Mesendoderm (in vitro differentiated cells): ENCODE results near the gene DDX28. TPM values are rescaled to one million over a fixed set of nuclear protein-coding genes. Genes with fewer than 3 reads are reported as not detected.
"Not testable (repeated sequence)": the region's sequence is repeated elsewhere in the genome, so short reads cannot be mapped to it uniquely, and the experiment has no call there.

Experiments used
- DNase-seq: peaks from one replicate; pipeline ENCODE4 v3.0.0; 2013
- H2AK5ac ChIP-seq: 2 replicates; pipeline ENCODE4 v1.6.1; 2013; ENCODE audit warnings: low read length, inconsistent platforms
- H2BK120ac ChIP-seq: 2 replicates; pipeline ENCODE4 v1.6.1; 2013; ENCODE audit warnings: low read depth, mild to moderate bottlenecking, low read length, moderate library complexity, mixed read lengths
- H2BK15ac ChIP-seq: replicated peaks from 2 replicates; pipeline ENCODE4 v1.6.1; 2013; ENCODE audit warnings: low read depth, mild to moderate bottlenecking, moderate library complexity
- H2BK5ac ChIP-seq: 2 replicates; pipeline ENCODE4 v1.6.1; 2013; ENCODE audit warnings: low read length, inconsistent platforms
- H3K18ac ChIP-seq: 2 replicates; pipeline ENCODE4 v1.6.1; 2013; ENCODE audit warnings: mild to moderate bottlenecking, low read length, mixed read lengths
- H3K23ac ChIP-seq: one replicate; pipeline ENCODE4 v1.6.1; 2013; ENCODE audit warnings: low read length
- H3K27ac ChIP-seq: 2 replicates; pipeline ENCODE4 v1.5.1; 2013; ENCODE audit warnings: low read depth, mild to moderate bottlenecking, inconsistent platforms, low read length, moderate library complexity
- H3K27me3 ChIP-seq: 2 replicates; pipeline ENCODE4 v1.6.1; 2013; ENCODE audit warnings: low read length, control low read depth, mild to moderate bottlenecking, inconsistent platforms; ENCODE audit not compliant: insufficient read depth, poor library complexity
- H3K36me3 ChIP-seq: 2 replicates; pipeline ENCODE4 v1.6.1; 2013; ENCODE audit warnings: low read length, inconsistent platforms; ENCODE audit not compliant: control insufficient read depth, insufficient read depth
- H3K4ac ChIP-seq: one replicate; pipeline ENCODE4 v1.6.1; 2013; ENCODE audit warnings: low read depth, mild to moderate bottlenecking, low read length, moderate library complexity
- H3K4me1 ChIP-seq: 2 replicates; pipeline ENCODE4 v1.6.1; 2013; ENCODE audit warnings: low read depth, low read length, inconsistent platforms; ENCODE audit not compliant: control insufficient read depth
- H3K4me2 ChIP-seq: 2 replicates; pipeline ENCODE4 v1.6.1; 2013; ENCODE audit warnings: low read length
- H3K4me3 ChIP-seq: 2 replicates; pipeline ENCODE4 v1.5.1; 2013; ENCODE audit warnings: mild to moderate bottlenecking, low read length
- H3K56ac ChIP-seq: one replicate; pipeline ENCODE4 v1.6.1; 2013; ENCODE audit warnings: low read length
- H3K79me1 ChIP-seq: 2 replicates; pipeline ENCODE4 v1.6.1; 2013; ENCODE audit warnings: low read length, inconsistent platforms
- H3K79me2 ChIP-seq: 2 replicates; pipeline ENCODE4 v1.6.1; 2013; ENCODE audit warnings: mild to moderate bottlenecking, low read length; ENCODE audit not compliant: control insufficient read depth, insufficient read depth
- H3K9ac ChIP-seq: 2 replicates; pipeline ENCODE4 v1.6.1; 2013; ENCODE audit warnings: low read length, inconsistent platforms
- H4K5ac ChIP-seq: one replicate; pipeline ENCODE4 v1.6.1; 2013; ENCODE audit warnings: low read length
- H4K8ac ChIP-seq: one replicate; pipeline ENCODE4 v1.6.1; 2013; ENCODE audit warnings: low read depth, mild to moderate bottlenecking, control low read depth, low read length, moderate library complexity
- WGBS: extraction: QIAGEN DNeasy Blood & Tissue Kit; methylation state at CpG from one replicate; pipeline ENCODE4 v1.1.7; 2013; ENCODE audit warnings: low lambda C conversion rate, missing lambda C conversion rate; ENCODE audit not compliant: insufficient coverage; ENCODE audit errors: extremely low coverage; 5-methylcytosine and 5-hydroxymethylcytosine counted together
- small RNA-seq: library from polyadenylated mRNA; stranded (forward); fragments of <200 nt; extraction: miRNeasy Mini kit (QIAGEN cat#:217004); gene quantifications from one replicate; pipeline ENCODE3, GENCODE V24; 2013; ENCODE audit not compliant: insufficient read depth

DDX28 gene

DNA sequence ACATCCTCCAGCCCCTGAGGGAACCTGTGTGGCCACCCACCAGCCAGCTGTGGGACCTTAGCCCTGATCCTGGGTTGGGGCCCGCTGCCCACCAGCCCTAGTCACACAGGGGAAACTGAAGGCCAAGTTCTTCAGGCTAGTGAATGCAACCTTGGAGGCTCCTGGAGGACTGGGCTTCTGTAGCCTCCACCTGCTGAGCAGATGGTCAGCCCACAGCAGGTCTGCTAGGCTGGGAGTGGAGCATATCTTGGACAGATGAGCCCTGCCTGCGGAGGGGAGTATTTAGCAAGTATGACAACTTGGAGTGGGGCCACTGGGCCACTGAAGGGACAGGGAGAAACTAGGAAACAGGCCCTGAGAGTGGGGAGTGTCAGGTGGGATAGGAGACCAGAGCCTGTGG lies 46.8 kb downstream of the DDX28 start:
- no peak overlapping the region for H3K23ac ChIP-seq
- no peak overlapping the region for H3K27ac ChIP-seq
- no peak overlapping the region for H4K5ac ChIP-seq
- H2BK120ac ChIP-seq, result no peak overlapping the region
- H3K56ac ChIP-seq, result no peak overlapping the region
- no peak overlapping the region for H4K8ac ChIP-seq
- H3K9ac ChIP-seq, result no peak overlapping the region
- no peak overlapping the region for H3K4me2 ChIP-seq
- H3K4me3 ChIP-seq, result no peak overlapping the region
- no peaks in the 10 kb centered on the region for H3K4me1 ChIP-seq
- no CpG with 5 or more reads among the region's 2 CpGs for WGBS
- H2AK5ac ChIP-seq, result no peak overlapping the region
- no peaks in the 10 kb centered on the region for H3K36me3 ChIP-seq
- no peaks in the 10 kb centered on the region for H3K79me1 ChIP-seq
- no peaks in the 10 kb centered on the region for H3K27me3 ChIP-seq
- no peak overlapping the region for H2BK5ac ChIP-seq
- no peaks in the 10 kb centered on the region for H3K79me2 ChIP-seq
- H3K18ac ChIP-seq, result no peak overlapping the region
- no peak for DNase-seq
- H2BK15ac ChIP-seq, result no peak overlapping the region
- H3K4ac ChIP-seq, result no peak overlapping the region

DNA sequence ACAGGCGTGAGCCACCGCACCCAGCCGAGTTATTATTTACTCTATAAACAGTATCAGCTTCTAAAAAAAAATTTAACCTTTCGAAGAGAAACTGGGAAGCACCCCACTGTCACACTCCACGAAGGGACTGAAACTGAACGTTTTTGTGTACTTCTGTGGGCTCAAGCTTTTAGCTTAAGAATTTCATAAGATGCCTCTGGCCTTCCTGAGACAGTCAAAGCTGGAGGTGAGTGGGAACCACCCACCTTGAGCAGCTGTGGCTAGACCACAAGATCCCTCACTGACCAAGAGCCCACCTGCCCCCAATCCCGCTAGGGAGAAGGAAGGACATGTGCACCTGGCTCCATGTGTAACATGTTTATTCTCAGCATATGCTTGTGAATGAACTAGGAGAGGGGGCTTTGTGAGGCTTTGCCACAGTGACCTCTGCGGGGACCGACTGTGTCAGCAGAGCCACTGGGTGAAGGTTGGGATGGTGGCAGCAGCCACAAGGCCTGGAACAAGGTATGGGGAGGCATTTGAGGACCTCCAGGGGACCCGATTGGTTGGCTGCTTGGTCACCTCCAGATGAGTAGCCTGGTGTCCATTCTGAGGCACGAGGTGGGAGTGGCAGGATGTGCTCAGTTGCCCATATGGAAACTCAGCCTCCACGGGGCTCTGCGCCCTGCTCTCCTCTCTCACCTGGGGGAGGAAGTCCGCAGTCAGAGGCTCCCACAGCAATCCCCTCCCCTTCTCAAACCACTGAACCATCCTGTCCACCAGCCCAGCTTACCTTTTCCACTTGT lies 47.5 kb downstream of the DDX28 start:
- Histone ChIP-seq H2BK15ac (no peak overlapping the region), H3K56ac (no peak overlapping the region), H2BK120ac (no peak overlapping the region), H4K5ac (no peak overlapping the region), H3K4ac (no peak overlapping the region), H2BK5ac (no peak overlapping the region), H3K23ac (no peak overlapping the region), H3K79me2 (no peaks in the 10 kb centered on the region), H3K4me3 (no peak overlapping the region), H3K9ac (no peak overlapping the region), H3K27me3 (no peaks in the 10 kb centered on the region), H2AK5ac (no peak overlapping the region), H3K18ac (no peak overlapping the region), H3K36me3 (no peaks in the 10 kb centered on the region), H3K4me2 (no peak overlapping the region), H4K8ac (no peak overlapping the region), H3K4me1 (no peaks in the 10 kb centered on the region), H3K27ac (no peak overlapping the region), H3K79me1 (no peaks in the 10 kb centered on the region)
- no peak for DNase-seq
- no CpG with 5 or more reads among the region's 14 CpGs for WGBS

DNA sequence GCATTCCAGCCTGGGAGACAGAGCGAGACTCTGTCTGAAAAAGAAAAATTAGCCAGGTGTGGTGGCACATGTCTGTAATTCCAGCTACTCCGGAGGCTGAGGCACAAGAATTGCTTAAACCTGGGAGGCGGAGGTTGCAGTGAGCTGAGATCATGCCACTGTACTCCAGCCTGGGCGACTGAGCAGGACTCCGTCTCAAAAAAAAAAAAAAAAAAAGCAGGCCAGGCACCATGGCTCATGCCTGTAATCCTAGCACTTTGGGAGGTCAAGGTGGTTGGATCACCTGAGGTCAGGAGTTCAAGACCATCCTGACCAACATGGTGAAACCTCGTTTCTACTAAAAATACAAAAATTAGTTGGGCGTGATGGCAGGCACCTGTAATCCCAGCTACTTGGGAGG lies 50.7 kb downstream of the DDX28 start:
- not testable (repeated sequence) for H3K4me2 ChIP-seq, H3K23ac ChIP-seq, H2BK120ac ChIP-seq, H4K5ac ChIP-seq, H3K18ac ChIP-seq, H3K36me3 ChIP-seq, H3K79me1 ChIP-seq, H2BK15ac ChIP-seq, H3K79me2 ChIP-seq, H2AK5ac ChIP-seq, H3K56ac ChIP-seq, H2BK5ac ChIP-seq, H3K4ac ChIP-seq, H3K4me3 ChIP-seq, H4K8ac ChIP-seq, DNase-seq, H3K27me3 ChIP-seq, H3K4me1 ChIP-seq, H3K27ac ChIP-seq, H3K9ac ChIP-seq
- no CpG with 5 or more reads among the region's 7 CpGs for WGBS

DNA sequence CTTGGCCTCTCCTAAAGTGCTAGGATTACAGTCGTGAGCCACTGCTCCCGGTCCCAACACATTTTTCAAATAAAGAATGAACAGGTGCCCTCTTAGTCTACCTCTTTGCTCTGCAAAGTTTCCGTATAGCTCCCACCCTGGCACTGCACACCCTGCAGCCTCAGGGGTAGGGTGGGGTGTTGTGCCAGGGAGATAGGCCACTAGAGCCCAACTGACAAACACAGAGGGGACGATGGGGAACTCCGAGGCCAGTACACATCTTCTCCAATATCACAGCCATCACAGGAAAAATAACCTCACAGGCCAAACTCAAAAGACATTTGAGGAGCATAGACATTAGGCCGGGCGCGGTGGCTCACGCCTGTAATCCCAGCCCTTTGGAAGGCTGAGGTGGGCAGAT lies 51.9 kb downstream of the DDX28 start:
- H3K79me2 ChIP-seq, result peaks cover 15% of the 10 kb centered on the region
- H2BK5ac ChIP-seq, result no peak overlapping the region
- no peak overlapping the region for H3K9ac ChIP-seq
- no CpG with 5 or more reads among the region's 9 CpGs for WGBS
- no peak overlapping the region for H2BK120ac ChIP-seq
- H3K4ac ChIP-seq, result no peak overlapping the region
- H3K27me3 ChIP-seq, result no peaks in the 10 kb centered on the region
- H4K5ac ChIP-seq, result no peak overlapping the region
- H2BK15ac ChIP-seq, result no peak overlapping the region
- H3K27ac ChIP-seq, result no peak overlapping the region
- no peak for DNase-seq
- H3K4me2 ChIP-seq, result no peak overlapping the region
- peaks cover 8% of the 10 kb centered on the region for H3K4me1 ChIP-seq
- H3K23ac ChIP-seq, result no peak overlapping the region
- H3K18ac ChIP-seq, result no peak overlapping the region
- no peak overlapping the region for H3K4me3 ChIP-seq
- H2AK5ac ChIP-seq, result no peak overlapping the region
- no peak overlapping the region for H4K8ac ChIP-seq
- H3K36me3 ChIP-seq, result no peaks in the 10 kb centered on the region
- H3K79me1 ChIP-seq, result peaks cover 15% of the 10 kb centered on the region
- no peak overlapping the region for H3K56ac ChIP-seq

Small RNA genes within 50 kb of the gene (small RNA-seq; reads per million reads assigned to genes)
- gene RNU6-359P, result not detected
